GM18873 (cell line): ENCODE data around the gene KCNJ4.
"Not testable (repeated sequence)": the region's sequence is repeated elsewhere in the genome, so short reads cannot be mapped to it uniquely, and the experiment has no call there.

Source experiments
- ATAC-seq: cut with Tn5 transposase; IDR thresholded peaks from one replicate; pipeline ENCODE4 v1.9.1; 2021; ENCODE audit warnings: mild to moderate bottlenecking, moderate library complexity, moderate number of reproducible peaks; ENCODE audit not compliant: unreplicated experiment, low FRiP score

The KCNJ4 gene

GRCh38 chr22:38396440-38397069, 58.4 kb downstream of the KCNJ4 start:
- not testable (repeated sequence) for ATAC-seq

GRCh38 chr22:38395944-38396343, 59.1 kb downstream of the KCNJ4 start:
- ATAC-seq = not testable (repeated sequence)

- not testable (repeated sequence) for ATAC-seq
These were observed 59.9 kb downstream of the KCNJ4 start for GRCh38 chr22:38394929-38395624.

- ATAC-seq = not testable (repeated sequence)
These were observed 65.6 kb downstream of the KCNJ4 start for GRCh38 chr22:38389428-38389818.

- ATAC-seq = not testable (repeated sequence)
These were observed 66.2 kb downstream of the KCNJ4 start for GRCh38 chr22:38388506-38389427.

GRCh38 chr22:38386918-38387317, 68.1 kb downstream of the KCNJ4 start:
- not testable (repeated sequence) for ATAC-seq

GRCh38 chr22:38383417-38383816, 71.6 kb downstream of the KCNJ4 start:
- no peak for ATAC-seq

- ATAC-seq = not testable (repeated sequence)
These were observed 73.6 kb downstream of the KCNJ4 start for GRCh38 chr22:38381371-38381770.
